Umbilical cord (tissue), 1 donor: ENCODE measurements around the gene PPP1CB. TPM values are rescaled to one million over a fixed set of nuclear protein-coding genes. Genes with fewer than 3 reads are reported as not detected.

Source experiments
- total RNA-seq: library from RNA; depleted of rRNA; stranded (reverse); fragments of >200 nt; gene quantifications from one replicate; pipeline ENCODE4 v1.2.3, GENCODE V29; 2014; ENCODE audit warnings: low replicate concordance; ENCODE audit not compliant: insufficient read depth

PPP1CB gene
- total RNA-seq, 1 donor from 2014 or later: 247 TPM

Other genes with a start within 250 kb of the PPP1CB start
- gene SPDYA, start 59.0 kb downstream of the PPP1CB start, total RNA-seq: 1.2 TPM
- gene TRMT61B, start 118.5 kb downstream of the PPP1CB start, total RNA-seq: 14.0 TPM
- gene WDR43, start 142.8 kb downstream of the PPP1CB start, total RNA-seq: 52.0 TPM
- 1.4 TPM for gene TOGARAM2, start 229.5 kb downstream of the PPP1CB start, total RNA-seq